Keratinocyte (primary cell): Measurements from ENCODE around the gene ADAM22.

Experiments used
- CTCF ChIP-seq, 3 experiments: IDR thresholded peaks in 1 of 3; conservative IDR thresholded peaks in 1 of 3; optimal IDR thresholded peaks in 1 of 3; 2 replicates in 2 of 3; 3 replicates in 1 of 3; pipeline versions ENCODE3 to v1.5.1; 2011; ENCODE audit warnings: low read length in 3 of 3, mild to moderate bottlenecking in 3 of 3, moderate library complexity in 2 of 3, control low read depth in 1 of 3, inconsistent platforms in 1 of 3; ENCODE audit not compliant: insufficient read depth in 2 of 3; ENCODE audit errors: extremely low read depth in 1 of 3
- EZH2 ChIP-seq: IDR thresholded peaks from one replicate; pipeline ENCODE4 v1.6.1; 2012; ENCODE audit warnings: inconsistent platforms, mild to moderate bottlenecking, low read length, moderate library complexity

GRCh38 chr7:88184848-88185304, 250.8 kb downstream of the ADAM22 start:
- TF ChIP-seq CTCF (optimal IDR thresholded peaks at IDR 0.05 in 1 of 3, IDR thresholded peaks at IDR 0.05 in 1 of 3, conservative IDR thresholded peaks at IDR 0.05 in 1 of 3; ENCODE audit: extremely low read depth in 1 of 3, insufficient read depth in 2 of 3, low read length in 3 of 3) (no peak), EZH2 (no peak)
